Lower lobe of right lung (tissue), 2 donors: Measurements from ENCODE around the gene DIP2B. TPM values are rescaled to one million over a fixed set of nuclear protein-coding genes. Genes with fewer than 3 reads are reported as not detected.
A peak's percentile ranks its signal among the peaks of the same experiment; 100 is the strongest.

Experiments used
- ATAC-seq, 2 donors: fragments of 200-7000 bp; cut with Tn5 transposase; one replicate each; pipeline ENCODE4 v1.9.1; 2020 to 2022; ENCODE audit warnings: mild to moderate bottlenecking in 2 of 2, moderate library complexity in 2 of 2
- DNase-seq: peaks from one replicate; pipeline ENCODE4 v3.0.0-alpha.2; 2020
- H3K27ac ChIP-seq: fragments of 200-600 bp; one replicate; pipeline ENCODE4 v1.8.0; 2022
- H3K27me3 ChIP-seq: fragments of 200-600 bp; one replicate; pipeline ENCODE4 v1.8.0; 2022; ENCODE audit warnings: low read depth
- H3K36me3 ChIP-seq: fragments of 200-600 bp; one replicate; pipeline ENCODE4 v1.8.0; 2022; ENCODE audit warnings: mild to moderate bottlenecking
- H3K4me1 ChIP-seq: fragments of 200-600 bp; one replicate; pipeline ENCODE4 v1.8.0; 2022
- H3K4me3 ChIP-seq: fragments of 200-600 bp; one replicate; pipeline ENCODE4 v1.8.0; 2022; ENCODE audit warnings: mild to moderate bottlenecking
- H3K9me3 ChIP-seq: fragments of 200-600 bp; one replicate; pipeline ENCODE4 v1.8.0; 2022
- intact Hi-C: fragments of 100-400 bp; cut with DNase I; formaldehyde crosslinking; loops from one replicate; pipeline ENCODE4 v1.11.0; 2022
- total RNA-seq: library from RNA; stranded (reverse); fragmentation: NEBNext Ultra II Directional; extraction: Animal tissue kit (Norgen Biotek cat#: 25700); gene quantifications from one replicate; pipeline ENCODE4 v1.2.1, GENCODE V29; 2021
- TF ChIP-seq, protein P1 (sequence below): fragments of 200-600 bp; IDR thresholded peaks from one replicate; pipeline ENCODE4 v1.8.0; 2022; ENCODE audit warnings: antibody characterized with exemption, mild to moderate bottlenecking
- donor health status: DM: no; HTN: yes; CAD: no; lungs with severe emphysema.

The DIP2B gene
- total RNA-seq, 1 donor from 2014 or later: 32.8 TPM

DNA sequence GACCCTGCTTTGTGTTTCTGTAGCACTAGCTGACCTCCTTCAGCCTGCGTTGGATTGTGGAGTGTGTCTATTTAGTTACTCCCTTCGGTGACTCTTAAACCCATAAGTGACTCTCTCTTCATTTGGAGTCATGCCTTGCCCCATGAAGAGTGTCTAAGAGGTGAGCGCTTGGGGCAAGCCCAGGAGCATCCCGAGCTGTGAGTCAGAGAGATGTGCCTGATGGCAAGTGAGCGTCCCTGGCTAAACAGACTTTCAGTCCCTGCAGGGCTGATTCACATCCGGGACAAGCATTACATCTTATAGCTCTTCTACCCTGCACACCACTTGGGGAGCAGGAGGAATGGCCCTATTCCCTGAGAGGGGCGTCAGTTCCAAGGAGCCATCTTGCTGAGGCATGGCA, 234.8 kb downstream of the DIP2B start:
- TF ChIP-seq, protein P1, sequence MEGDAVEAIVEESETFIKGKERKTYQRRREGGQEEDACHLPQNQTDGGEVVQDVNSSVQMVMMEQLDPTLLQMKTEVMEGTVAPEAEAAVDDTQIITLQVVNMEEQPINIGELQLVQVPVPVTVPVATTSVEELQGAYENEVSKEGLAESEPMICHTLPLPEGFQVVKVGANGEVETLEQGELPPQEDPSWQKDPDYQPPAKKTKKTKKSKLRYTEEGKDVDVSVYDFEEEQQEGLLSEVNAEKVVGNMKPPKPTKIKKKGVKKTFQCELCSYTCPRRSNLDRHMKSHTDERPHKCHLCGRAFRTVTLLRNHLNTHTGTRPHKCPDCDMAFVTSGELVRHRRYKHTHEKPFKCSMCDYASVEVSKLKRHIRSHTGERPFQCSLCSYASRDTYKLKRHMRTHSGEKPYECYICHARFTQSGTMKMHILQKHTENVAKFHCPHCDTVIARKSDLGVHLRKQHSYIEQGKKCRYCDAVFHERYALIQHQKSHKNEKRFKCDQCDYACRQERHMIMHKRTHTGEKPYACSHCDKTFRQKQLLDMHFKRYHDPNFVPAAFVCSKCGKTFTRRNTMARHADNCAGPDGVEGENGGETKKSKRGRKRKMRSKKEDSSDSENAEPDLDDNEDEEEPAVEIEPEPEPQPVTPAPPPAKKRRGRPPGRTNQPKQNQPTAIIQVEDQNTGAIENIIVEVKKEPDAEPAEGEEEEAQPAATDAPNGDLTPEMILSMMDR: no peak

DNA sequence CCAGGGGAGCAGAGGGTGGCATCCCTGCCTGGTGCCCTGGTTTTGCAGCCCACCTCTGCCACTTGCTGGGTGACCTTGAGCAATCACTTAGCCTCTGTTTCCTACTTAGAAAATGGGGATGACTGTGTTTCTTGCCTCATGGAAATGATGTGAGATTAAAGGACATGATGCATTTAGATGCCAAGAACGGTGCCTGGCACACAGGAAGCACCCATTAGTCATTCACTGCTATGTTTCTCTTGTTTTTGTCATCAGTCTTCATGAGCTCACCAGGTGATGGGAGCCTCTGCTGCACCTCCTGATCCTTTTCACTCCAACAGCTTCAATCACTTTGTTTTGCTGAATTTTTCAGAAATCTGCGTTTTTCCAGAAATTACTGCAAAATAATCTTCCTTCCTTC, 235.5 kb downstream of the DIP2B start:
- intact Hi-C loops: no loop called here
- H3K27me3 ChIP-seq: no peaks in the 10 kb centered on the region
- TF ChIP-seq, protein P1: no peak
- no peaks in the 10 kb centered on the region for H3K9me3 ChIP-seq
- no peak for DNase-seq
- H3K4me1 ChIP-seq: no peaks in the 10 kb centered on the region
- ATAC-seq: no peak
- H3K4me3 ChIP-seq: no peak overlapping the region
- H3K36me3 ChIP-seq: peaks cover 100% of the 10 kb centered on the region
- H3K27ac ChIP-seq: no peak overlapping the region

More for the DNA sequence above, 234.8 kb downstream of the DIP2B start:
- no peak for DNase-seq
- ATAC-seq: no peak
- peaks cover 100% of the 10 kb centered on the region for H3K36me3 ChIP-seq
- no peaks in the 10 kb centered on the region for H3K4me1 ChIP-seq
- no peak overlapping the region for H3K4me3 ChIP-seq
- no peaks in the 10 kb centered on the region for H3K27me3 ChIP-seq
- no peak overlapping the region for H3K27ac ChIP-seq
- intact Hi-C loops: no loop called here
- no peaks in the 10 kb centered on the region for H3K9me3 ChIP-seq

DNA sequence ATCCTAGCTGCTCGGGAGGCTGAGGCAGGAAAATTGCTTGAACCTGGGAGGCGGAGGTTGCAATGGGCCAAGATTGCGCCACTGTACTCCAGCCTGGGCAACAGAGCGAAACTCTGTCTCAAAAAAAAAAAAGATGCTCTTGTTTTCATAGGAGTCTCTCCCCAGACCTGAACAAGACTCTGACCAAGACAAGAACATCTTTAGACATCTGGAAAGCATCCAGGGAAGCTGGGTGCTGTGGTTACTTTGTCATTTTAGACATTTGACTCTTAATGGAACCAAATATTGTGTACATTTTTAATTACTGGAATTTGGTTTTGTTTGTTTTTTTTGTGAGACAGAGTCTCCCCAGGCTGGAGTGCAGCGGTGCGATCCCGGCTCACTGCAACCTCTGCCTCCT, 238.0 kb downstream of the DIP2B start:
- peaks cover 100% of the 10 kb centered on the region for H3K36me3 ChIP-seq
- H3K27ac ChIP-seq: no peak overlapping the region
- no peak overlapping the region for H3K4me3 ChIP-seq
- no peaks in the 10 kb centered on the region for H3K9me3 ChIP-seq
- TF ChIP-seq, protein P1: no peak
- no peak for DNase-seq
- H3K27me3 ChIP-seq: no peaks in the 10 kb centered on the region
- no peak for ATAC-seq
- intact Hi-C loops: no loop called here
- H3K4me1 ChIP-seq: no peaks in the 10 kb centered on the region

DNA sequence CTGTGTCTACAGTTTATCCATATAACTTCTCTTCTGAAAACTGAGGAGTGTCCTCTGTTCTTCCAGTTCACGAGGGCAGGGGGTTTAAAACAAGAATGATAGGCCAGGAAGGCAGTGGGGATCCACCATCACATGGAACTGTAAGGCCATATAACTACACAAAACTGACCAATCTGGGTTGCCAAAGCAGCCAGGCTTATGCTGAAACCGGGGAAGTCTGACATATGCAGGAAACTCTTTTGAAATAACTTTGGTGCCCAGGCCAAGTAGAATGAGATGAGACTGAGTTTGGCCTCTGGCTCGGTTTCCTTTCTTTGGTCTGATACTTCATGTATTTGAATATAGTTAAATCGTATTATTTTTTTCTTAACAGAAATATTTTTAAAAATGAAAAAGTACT, 241.1 kb downstream of the DIP2B start:
- Histone ChIP-seq H3K4me1 (no peaks in the 10 kb centered on the region), H3K9me3 (no peaks in the 10 kb centered on the region), H3K27ac (no peak overlapping the region), H3K27me3 (no peaks in the 10 kb centered on the region), H3K36me3 (peaks cover 82% of the 10 kb centered on the region), H3K4me3 (no peak overlapping the region)
- ATAC-seq: peak in 1 of 2 donors; percentile 43
- TF ChIP-seq, protein P1: no peak
- no peak for DNase-seq
- intact Hi-C loops: no loop called here

DNA sequence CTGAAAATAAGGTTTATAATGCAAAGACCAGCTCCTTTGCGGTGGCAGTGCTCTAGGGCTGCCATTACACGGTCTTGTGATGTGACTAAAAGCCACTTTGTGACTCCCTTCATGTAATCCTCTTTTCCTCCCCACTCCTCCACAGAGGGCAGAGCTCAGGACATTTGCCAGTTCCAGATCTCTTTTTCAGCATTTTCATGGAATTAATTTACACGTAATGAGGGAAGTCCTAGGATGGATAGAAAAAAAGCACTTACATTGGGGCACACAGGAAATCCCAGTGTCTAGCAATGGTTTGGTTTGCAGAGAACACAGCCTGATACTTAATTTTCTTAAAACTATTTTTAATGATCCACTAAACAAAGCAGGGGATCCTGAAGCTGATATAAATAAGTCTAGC, 241.6 kb downstream of the DIP2B start:
- peaks cover 77% of the 10 kb centered on the region for H3K36me3 ChIP-seq

More for the DNA sequence above, 241.6 kb downstream of the DIP2B start:
- Histone ChIP-seq H3K27ac (no peak overlapping the region), H3K27me3 (no peaks in the 10 kb centered on the region), H3K4me1 (no peaks in the 10 kb centered on the region), H3K9me3 (no peaks in the 10 kb centered on the region), H3K4me3 (no peak overlapping the region)
- intact Hi-C loops: no loop called here
- ATAC-seq: no peak
- DNase-seq: no peak
- TF ChIP-seq, protein P1: no peak
